ENCODE data around the gene HOXA7. TPM values are rescaled to one million over a fixed set of nuclear protein-coding genes. Genes with fewer than 3 reads are reported as not detected.

HOXA7 gene
- total and polyA plus RNA-seq, 10 of the 15 experiments (the other 5 are each of a cell fraction or from before 2014, with no cell fraction given), result not detected

DNA sequence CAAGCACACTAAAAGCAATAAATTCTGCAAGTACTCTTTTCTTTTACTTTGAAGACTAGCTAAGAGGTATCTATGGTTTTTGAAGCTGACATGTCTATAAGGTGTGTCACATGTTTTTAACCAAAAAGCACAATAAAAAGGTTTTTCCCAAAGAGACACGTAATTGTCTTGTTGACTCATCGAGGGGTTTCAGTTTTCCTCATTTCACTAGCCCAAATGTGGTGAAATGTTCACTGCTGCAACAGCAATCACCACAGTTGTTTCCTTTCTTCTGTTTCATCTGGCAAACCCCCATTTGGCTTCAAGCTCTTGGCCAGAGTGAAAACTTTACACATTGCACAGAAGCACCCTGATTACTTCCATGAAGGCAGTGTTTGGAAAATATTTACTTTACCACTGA lies 22.1 kb downstream of the HOXA7 start (continued):
- TF ChIP-seq DPF2 (IDR thresholded peaks at IDR 0.05), result peak; percentile 20; the same call in 1 of the 2 replicates
- TF ChIP-seq SIX5 (IDR thresholded peaks at IDR 0.05; ENCODE audit: low read depth, low read length, severe bottlenecking), result no peak
- TF ChIP-seq, protein P1, sequence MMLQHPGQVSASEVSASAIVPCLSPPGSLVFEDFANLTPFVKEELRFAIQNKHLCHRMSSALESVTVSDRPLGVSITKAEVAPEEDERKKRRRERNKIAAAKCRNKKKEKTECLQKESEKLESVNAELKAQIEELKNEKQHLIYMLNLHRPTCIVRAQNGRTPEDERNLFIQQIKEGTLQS (IDR thresholded peaks at IDR 0.05; ENCODE audit: borderline replicate concordance, extremely low read depth, low read depth, low read length), result no peak
- TF ChIP-seq HDAC6 (IDR thresholded peaks at IDR 0.05; ENCODE audit: unreplicated experiment), result no peak
- no peak for TF ChIP-seq CREB1 (IDR thresholded peaks at IDR 0.05; ENCODE audit: low read depth)
- TF ChIP-seq ETV6 (conservative IDR thresholded peaks at IDR 0.05 in 1 of 2, IDR thresholded peaks at IDR 0.05 in 1 of 2; ENCODE audit: borderline replicate concordance in 1 of 2, low read depth in 1 of 2), result no peak
- no peak for TF ChIP-seq RCOR1 (conservative IDR thresholded peaks at IDR 0.05; ENCODE audit: low read depth, low read length)
- no peak for TF ChIP-seq ZBTB11 (CRISPR knock-in tag; IDR thresholded peaks at IDR 0.05)
- TF ChIP-seq RFX5 (IDR thresholded peaks at IDR 0.05; ENCODE audit: low read depth, low read length), result no peak
- no peak for TF ChIP-seq MAX (IDR thresholded peaks at IDR 0.05; ENCODE audit: low read depth, low read length)
- no peak for TF ChIP-seq SUZ12 (IDR thresholded peaks at IDR 0.05; ENCODE audit: unreplicated experiment)
- TF ChIP-seq, protein P2, sequence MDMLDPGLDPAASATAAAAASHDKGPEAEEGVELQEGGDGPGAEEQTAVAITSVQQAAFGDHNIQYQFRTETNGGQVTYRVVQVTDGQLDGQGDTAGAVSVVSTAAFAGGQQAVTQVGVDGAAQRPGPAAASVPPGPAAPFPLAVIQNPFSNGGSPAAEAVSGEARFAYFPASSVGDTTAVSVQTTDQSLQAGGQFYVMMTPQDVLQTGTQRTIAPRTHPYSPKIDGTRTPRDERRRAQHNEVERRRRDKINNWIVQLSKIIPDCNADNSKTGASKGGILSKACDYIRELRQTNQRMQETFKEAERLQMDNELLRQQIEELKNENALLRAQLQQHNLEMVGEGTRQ (IDR thresholded peaks at IDR 0.05; ENCODE audit: borderline replicate concordance, low read depth, low read length), result no peak
- no peak for TF ChIP-seq ZZZ3 (IDR thresholded peaks at IDR 0.05; ENCODE audit: control insufficient read depth, insufficient read length, low read depth)
- no peak for TF ChIP-seq SIN3A (IDR thresholded peaks at IDR 0.05; ENCODE audit: low read depth, low read length)
- no peak for TF ChIP-seq RAD21 (IDR thresholded peaks at IDR 0.05; ENCODE audit: insufficient read depth, low read depth, low read length)
- no peak for TF ChIP-seq ZNF622 (IDR thresholded peaks at IDR 0.05)
- TF ChIP-seq ZNF274 (IDR thresholded peaks at IDR 0.05; ENCODE audit: insufficient read depth, insufficient read length), result no peak
- peak; percentile 56; the same call in 1 of the 2 replicates for TF ChIP-seq CREM (IDR thresholded peaks at IDR 0.05; ENCODE audit: low read depth)
- no peak for TF ChIP-seq ZBED1 (IDR thresholded peaks at IDR 0.05; ENCODE audit: borderline replicate concordance)
- no peak for TF ChIP-seq FOXM1 (IDR thresholded peaks at IDR 0.05; ENCODE audit: low read depth, low read length)
- TF ChIP-seq PAX5 (IDR thresholded peaks at IDR 0.05; ENCODE audit: borderline replicate concordance, low read depth, low read length), result 0 out of 2 replicates have a peak, but pooled peaks have one; percentile 31
- peak; percentile 76 for TF ChIP-seq JUNB (IDR thresholded peaks at IDR 0.05)
- TF ChIP-seq CTCF (IDR thresholded peaks at IDR 0.05 in 2 of 3, conservative IDR thresholded peaks at IDR 0.05 in 1 of 3; ENCODE audit: control insufficient read depth in 2 of 3, extremely low read depth in 1 of 3, insufficient read depth in 1 of 3, low read depth in 3 of 3, low read length in 3 of 3), result no peak
- no peak for TF ChIP-seq ZNF24 (IDR thresholded peaks at IDR 0.05)
- TF ChIP-seq RELA (IDR thresholded peaks at IDR 0.05; ENCODE audit: borderline replicate concordance, partially characterized antibody), result no peak
